Fibroblast of lung (primary cell): ENCODE data around the gene CD47.

Experiments
- CTCF ChIP-seq, 2 donors: IDR thresholded peaks in 1 of 2; conservative IDR thresholded peaks in 1 of 2; 1 replicate in 1 of 2; 2 replicates in 1 of 2; pipeline ENCODE4 v1.5.1; 2011 to 2012; ENCODE audit warnings: low read length in 2 of 2, control low read depth in 1 of 2, inconsistent platforms in 1 of 2, low read depth in 1 of 2, mild to moderate bottlenecking in 1 of 2
- EZH2 ChIP-seq: IDR thresholded peaks from 2 replicates; pipeline ENCODE4 v1.5.1; 2012; ENCODE audit warnings: low read length, control low read depth, mild to moderate bottlenecking; ENCODE audit errors: missing control alignments

DNA sequence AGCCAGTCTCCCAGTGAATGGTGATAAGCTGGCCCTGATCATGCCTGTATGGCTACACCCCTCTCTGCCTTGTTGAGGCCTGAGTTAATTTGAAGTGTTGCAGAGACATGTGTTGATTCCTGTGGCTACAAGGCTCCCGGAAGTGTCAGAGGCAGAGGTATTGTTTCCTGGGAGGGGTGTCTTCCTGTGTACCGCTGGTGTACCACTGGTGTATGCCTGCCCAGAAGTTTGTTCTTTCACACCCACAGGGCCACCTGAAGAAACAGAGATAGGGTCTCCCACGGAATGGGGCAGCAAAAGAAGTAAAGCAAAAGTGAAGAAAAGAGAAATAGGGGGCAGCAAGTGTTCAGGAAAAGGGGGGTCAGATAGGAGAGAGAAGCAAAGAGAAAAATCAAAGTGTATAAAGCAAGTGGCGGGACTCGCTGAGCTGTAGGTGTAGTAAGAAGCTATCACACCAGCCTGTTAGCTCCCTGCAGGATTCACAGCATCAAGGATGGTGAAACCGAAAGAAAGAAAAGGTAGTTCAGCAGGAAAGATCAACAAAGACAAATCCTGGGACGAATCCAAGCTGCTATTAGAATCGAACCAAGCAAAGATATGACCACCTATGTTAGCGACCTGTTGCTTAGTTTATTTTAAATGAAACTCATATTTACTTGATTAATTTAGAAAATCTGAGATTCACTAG lies 36.6 kb upstream of the CD47 start:
- TF ChIP-seq CTCF (conservative IDR thresholded peaks at IDR 0.05 in 1 of 2, IDR thresholded peaks at IDR 0.05 in 1 of 2; ENCODE audit: low read depth in 1 of 2, low read length in 2 of 2) (no peak), EZH2 (no peak)
